GOT3 (cell line): ENCODE measurements around the gene PPP1R37.
A peak's percentile ranks its signal among the peaks of the same experiment; 100 is the strongest.

Experiments
- DNase-seq: peaks from one replicate; lab custom pipeline; 2025; ENCODE audit warnings: mixed read lengths; lab: John Stamatoyannopoulos, UW

Gene PPP1R37

DNA sequence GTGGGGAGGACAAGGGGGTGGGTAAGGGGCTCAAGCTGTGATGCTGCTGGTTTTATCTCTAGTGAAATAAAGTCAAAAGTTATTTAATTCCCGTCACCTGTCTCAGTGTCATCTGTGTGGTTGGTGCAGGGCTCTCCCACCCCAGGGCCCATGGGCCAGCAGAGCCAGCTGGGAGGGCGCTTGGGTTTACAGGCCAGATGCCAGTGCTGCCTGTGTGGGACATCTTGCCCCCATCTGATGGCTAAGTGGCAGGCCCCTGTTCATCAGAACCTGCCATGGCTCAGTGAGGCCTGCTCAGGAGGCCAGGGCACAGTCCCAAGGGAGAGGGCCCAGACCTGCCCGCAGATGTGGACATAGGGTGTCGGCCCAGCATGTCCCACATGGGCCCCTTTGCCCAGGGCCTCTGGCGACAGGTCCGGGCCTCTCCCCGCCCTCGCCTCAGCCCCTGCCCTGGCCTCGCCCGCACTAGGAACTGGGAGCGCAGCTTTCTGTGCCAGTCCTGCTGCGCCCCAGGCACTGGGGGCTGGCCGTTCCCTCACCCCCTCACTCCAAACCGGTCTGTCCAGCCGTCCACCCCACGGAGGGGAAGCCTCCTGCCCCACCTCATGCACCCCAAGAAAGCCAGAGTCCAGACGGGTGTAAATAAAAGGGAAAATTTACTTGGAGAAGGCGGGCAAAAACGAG is 22.0 kb upstream of the PPP1R37 start:
- no peak for DNase-seq

DNA sequence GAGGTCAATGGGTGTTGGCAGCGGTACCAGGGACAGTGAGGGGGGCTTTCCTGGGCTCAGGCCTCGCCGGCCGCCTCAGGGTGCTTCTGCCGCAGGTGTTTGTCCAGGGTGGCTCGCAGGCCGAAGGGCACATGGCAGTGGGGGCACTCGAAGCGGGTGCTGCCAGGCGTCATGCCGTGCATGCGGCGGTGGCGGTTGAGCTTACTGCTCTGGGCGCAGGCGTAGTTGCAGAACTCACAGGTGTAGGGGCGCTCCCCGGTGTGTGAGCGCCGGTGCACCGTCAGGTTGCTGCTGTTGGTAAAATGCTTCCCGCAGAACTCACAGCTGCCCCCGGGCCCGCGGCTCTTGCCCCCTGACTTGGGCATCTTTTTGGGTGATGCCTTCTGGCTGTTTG is 21.4 kb upstream of the PPP1R37 start:
- DNase-seq = no peak

DNA sequence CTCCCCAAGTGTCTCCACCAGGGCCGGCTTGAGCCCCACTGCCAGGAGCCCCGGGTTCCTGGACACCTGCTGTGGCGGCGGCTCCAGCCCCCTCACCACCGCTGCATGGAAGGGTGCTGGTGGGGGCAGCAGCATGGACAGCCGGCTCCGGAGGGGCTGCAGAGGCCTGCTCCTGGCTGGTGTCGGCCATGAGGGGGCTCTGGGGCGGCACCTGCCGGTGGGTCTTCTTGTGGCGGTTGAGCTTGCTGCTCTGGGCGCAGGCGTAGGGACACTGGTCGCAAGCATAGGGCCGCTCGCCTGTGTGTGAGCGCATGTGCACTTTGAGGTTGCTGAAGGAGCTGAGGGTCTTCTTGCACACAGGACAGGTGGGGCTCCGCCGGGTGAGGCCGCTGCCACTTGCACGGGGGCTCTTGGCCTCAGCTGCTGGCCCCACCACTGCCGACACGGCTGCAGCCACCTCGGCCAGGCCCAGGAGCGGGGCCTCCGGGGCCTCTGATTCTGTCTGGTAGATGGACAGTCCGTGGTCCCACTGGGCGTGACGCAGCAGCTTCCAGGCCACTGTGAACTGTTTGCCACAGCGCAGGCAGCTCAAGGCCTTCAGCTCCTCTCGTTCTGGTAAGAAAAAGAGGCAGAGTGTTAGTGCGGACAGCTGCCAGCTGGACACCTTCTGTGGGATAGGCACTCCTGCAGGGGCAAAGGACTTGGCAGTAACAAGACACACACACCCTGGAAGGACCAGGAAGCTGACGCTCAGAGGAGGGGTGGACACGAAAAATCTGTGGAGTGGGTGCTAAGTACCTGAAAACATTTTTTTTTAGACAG is 20.8 kb upstream of the PPP1R37 start:
- DNase-seq = no peak

DNA sequence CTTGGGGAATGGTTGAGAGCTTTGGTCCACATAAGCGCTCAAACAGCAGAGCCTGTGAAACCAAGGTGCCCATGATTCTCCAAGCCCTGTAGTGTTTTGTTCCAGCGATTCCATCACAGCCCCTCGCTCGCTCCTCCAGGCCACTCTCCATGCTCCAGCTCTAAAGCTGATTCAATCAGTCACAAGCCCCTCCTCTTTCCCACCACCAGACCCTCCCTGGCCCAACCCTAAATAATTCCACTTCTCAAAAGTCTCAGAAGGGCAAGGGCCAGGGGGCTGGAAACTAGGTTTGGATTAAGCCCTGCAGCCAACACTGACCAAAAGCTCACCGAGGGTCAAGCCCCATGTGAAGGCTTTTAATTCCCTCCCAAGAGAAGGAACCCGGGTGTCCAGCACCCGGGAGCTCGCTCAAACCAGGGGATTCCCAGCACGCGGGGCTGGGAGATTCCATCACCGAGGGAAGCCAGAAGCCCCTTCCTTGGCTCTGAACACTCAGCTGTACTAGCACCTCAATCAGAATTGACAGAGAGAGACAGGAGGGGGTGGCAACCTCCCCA is 18.2 kb upstream of the PPP1R37 start:
- no peak for DNase-seq

DNA sequence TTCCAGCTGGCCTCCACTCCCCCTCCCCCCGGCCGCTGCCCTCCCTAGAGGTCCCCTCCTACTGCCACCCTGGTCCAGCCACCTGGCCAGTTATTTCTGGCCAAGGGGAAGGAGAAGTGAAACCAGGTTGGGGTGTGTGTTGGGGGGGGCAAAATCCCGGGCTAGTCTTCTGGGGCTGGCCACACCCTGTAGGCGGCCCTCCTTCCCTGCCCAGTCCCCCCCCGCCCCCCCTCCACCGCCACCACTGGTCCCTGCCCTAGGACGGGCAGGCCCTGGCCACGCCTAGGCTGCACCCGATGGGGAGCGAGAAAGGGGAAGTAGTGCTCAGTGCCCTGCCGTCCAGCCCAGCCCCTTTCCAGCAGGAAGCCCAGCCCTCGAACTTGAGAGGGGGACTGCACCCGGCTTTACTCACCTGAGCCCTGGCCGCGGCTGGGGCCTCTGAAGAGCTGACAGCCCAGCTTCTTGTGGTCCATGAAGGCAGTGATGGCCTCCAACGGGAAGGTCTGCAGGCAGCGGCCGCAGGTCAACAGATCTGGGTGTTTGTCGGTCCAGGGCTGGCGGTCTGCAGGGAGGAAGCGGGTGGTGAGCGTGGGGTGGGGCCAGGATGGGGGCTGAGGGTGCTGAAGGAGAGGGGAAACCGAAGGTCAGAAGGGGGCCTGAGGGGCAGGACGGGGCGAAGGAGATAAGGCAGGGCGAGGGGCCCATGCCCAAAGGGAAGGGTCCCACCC is 17.5 kb upstream of the PPP1R37 start:
- DNase-seq = no peak

DNA sequence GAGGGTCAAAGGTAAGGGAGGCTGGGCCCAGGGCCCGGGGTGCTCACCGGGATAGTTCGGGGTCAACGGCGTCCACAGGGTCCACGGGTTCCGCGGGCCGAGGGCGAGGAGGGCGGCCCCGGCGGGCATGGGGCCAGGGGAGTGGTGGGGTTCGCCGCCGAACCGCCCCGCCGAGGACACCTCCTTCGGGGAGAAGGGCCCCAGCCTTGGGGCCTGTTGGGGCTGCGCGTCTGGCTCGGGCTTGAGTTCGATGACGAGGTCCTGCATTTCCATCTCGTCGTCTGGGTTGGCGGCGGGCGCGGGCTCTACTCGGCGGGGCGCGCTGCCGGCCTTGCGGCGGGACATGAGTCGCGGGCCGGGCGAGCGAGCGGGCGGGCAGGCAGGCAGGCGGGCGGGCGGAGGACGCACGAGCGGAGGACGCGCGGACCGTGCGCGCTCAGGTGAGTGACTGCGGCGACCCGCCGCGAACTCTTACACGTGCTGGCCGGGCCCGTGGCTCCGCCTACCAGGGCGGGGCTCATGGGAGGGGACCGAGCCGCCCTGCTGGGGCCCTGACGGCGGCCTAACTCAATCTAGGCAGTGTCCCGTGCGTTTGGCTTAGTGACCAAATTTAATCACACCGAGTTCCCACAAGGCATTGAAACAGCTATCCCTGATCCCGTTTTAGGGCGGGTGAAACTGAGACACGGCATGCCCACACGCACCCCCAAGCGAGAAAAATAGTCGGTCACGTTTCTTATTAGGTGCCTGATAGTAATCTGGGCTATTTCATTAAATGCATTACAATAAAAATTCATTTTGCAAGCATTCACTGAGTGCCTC is 16.7 kb upstream of the PPP1R37 start, which contains the start of gene ZNF296:
TSS of gene ZNF296 (minus strand) at position 450 of the 822 bp plus-strand sequence. CDS start at position 345, 105 bp downstream.
- no peak for DNase-seq

DNA sequence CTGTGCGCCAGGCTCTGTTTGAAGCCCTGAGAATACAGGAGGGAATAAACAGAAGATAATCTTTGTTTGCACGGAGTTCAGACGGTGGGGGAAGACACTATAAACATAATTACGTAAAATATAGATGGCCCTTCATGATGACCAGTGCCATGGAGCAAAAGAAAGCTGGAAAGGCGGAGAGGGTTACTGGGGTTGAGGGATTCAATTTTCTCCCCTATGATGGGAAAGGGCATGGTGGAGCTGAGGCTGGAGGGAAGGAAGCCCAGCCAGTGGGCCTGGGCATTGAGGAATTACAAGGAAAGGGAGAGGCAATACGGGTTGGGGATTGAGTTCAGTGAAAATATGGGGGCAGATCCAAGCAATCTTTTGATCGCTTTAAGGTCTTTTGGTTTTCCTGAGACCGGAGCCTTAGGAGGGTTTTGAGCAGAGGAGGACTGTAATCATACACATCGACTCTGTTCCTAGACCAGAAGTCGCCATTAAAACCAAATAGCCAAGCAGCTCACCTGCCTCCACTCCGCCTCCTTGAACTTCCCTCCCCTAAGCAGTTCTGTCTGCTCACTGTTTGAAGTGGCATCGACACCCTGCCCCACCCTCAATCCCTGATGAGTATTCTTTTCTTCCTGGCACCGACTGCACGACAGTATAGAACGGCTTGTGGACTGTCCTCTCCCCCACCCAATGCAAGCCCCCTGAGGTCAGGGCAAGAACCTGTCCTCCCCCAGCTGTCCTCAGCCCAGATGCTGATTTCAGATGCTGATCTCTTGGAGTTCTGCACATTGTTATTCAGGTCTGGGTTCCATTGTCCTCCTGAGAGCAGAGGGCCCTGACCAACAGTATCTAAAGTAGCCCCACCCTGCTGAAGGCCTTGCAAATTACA is 15.9 kb upstream of the PPP1R37 start:
- no peak for DNase-seq

DNA sequence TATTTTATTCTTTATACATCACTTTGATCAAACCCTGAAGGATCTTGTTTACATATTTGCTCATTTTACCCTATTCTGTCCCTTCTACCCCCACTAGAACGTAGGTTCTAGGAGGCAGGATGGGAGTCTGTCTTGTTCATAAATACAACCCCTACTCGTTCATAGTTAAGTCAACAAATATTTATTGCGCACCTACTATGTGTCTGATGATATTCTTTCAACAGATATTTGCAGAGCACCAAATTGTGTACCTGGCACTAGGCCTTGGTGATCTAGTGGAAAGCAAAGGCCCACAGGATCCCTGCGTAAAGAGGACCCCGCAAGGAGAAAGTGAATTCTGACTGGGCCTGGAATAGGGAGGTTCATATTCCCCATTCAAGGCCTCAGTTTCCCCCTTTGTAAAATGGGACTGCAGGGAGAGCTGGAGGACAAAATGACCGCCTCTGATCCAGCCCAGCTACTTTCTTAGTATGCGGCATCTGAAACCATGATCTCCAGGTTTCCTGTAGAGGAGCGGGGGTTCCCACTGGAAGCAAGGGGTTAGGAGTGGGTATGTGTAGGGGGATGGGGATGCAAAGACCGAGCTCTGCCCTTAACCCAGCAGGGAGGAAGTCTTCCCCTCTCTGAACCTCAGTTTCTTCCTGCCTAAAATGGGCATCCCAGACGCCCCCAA is 14.5 kb upstream of the PPP1R37 start:
- DNase-seq = no peak

DNA sequence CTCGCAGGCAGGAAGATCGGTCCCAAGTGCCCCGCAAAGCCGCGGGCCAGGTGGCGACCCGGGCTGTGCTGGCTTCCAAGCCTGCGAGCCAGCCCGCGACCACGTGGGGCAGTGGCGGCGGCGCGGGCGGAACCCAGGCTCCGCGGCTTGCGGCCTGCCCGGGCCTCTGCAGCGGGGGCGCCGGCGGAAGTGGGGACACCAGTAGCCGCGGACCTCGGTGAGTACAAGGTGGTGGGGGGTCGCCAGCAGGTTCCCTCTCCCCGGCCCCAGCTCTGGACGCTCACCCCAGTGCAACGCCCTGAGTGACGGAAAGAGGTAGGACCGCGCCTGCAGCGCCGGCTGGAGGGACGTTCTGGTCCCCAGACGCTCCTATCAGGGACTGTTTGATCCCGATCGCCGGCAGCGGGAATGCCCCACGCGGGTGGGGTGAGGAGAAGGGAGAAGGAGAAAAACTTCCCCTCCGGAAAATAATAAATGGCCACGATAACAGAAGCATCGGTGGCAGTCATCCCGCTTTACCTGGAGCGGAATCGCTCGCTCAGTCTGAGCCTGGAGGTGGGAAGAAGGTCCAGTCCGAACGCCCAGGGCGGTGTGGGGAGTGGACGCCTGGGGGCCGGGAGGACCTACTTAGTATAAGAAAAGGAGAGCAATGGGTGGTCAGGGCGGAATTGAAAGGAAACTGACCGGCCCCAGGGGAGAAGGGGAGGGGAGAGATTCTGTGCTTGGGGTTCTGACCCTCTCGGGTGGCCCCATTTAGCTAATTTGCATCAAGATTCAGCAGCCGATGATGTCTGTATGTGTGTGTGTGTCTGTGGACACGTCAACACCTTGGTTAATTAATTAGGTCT is 13.7 kb upstream of the PPP1R37 start, which contains the start of gene GEMIN7:
TSS of gene GEMIN7 (plus strand) at position 198 of the 848 bp plus-strand sequence. CDS start 10,855 bp downstream, outside the sequence.
- peak; percentile 68 for DNase-seq

DNA sequence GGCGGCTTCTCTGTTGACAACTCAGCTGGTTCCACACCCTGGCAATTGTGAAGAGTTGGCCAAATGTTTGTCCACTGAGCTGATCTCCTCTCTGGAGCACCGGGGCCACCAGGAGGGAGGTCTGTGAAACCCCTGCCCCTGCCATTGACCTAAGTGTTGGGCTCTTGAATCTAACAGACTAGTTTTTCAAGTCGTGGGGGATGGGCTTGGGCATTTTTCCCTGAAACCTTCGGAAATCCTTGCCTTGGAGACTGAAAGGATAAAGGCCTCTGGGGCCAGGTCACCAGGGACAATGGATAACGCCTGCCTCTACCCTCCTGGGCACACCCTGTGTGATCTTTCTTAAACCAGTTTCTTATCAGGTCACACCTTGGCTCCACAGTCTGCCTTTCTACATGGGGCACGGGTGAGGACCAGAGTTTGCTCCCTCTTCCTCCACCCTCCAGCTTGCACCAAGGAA is 13.0 kb upstream of the PPP1R37 start:
- DNase-seq = no peak

DNA sequence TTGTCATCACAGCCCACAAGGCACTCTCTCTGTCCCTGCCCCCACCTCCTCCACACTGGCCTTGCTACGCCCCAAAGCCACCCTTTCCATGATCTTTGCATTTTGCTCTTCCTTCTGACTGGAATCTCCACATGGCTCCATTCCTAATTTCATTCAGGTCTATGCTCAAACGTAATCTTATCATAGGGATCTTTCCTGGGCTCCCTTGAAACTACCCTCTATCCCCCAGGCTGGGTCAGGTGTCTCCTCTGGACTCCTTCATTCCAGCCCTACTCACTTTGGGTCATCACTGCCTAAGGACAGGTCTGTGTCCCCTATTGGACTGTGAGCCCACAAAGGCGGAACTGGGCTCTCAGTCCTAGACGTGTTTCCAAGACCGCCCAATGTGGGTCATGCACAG is 10.8 kb upstream of the PPP1R37 start:
- DNase-seq = no peak

DNA sequence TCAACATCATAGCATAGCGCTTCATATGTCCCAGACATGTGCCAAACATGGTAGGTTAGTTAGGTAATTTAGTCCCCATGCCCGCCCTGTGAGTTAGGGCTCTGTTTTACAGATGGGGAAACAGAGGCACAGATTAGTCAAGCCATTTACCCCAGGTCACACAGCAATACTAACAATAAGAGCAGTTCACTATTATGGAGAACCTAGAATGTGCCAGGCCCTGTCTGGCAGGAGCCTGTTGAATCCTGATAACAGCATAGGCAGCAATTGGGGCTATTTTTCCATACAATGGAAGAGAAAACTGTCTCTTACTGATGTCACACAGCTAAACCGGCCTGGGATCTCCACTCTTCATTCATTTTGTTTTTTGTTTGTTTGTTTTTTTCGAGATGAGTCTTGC is 6.5 kb upstream of the PPP1R37 start:
- no peak for DNase-seq

DNA sequence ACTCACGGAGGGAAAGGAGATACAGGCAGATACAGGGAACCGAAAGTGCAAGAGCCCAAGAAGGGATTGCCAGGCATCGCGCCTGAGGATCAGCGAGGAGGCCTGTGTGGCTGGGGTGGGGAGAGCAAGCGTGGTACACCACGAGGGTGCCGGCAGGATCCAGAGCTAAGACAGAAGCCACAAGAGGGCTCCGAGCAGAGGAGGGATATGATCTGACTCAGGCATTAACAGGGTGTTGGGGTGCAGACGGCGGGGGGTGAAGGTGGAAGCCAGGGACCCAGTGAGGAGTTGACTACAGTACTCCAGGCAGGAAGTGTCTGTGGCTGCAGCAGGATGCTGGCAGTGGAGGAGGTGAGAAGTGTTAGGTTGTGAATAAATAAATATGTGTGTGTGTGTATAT is 5.4 kb upstream of the PPP1R37 start:
- DNase-seq = no peak

DNA sequence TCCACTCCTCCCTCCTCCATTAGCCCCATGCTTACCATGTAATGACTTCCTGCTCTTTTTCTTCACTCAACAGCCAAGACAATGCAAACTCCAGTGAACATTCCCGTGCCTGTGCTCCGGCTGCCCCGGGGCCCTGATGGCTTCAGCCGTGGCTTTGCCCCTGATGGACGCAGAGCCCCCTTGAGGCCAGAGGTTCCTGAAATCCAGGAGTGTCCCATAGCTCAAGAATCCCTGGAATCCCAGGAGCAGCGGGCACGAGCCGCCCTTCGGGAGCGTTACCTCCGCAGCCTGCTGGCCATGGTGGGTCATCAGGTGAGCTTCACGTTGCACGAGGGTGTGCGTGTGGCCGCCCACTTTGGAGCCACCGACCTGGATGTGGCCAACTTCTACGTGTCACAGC is 2.9 kb upstream of the PPP1R37 start:
- no peak for DNase-seq

DNA sequence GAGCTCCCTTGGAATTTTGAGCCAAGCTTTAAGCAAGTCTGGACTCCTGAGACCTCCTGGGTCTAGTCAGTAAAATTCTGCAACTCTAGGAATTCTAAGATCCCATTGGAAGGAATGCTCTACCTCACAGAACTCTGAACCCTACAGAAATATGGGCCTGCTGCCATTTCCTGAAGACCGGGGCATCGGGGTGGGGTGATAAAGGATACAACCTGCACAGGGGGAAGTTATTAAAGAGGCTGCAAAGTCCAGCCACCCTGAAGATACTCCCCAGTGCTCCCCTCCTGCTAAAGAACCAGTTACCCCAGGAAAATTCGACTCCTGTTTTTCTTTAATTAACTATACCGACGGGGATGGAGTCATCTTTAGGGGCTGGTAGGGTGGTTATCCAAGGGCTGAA is 2.4 kb upstream of the PPP1R37 start:
- no peak for DNase-seq

DNA sequence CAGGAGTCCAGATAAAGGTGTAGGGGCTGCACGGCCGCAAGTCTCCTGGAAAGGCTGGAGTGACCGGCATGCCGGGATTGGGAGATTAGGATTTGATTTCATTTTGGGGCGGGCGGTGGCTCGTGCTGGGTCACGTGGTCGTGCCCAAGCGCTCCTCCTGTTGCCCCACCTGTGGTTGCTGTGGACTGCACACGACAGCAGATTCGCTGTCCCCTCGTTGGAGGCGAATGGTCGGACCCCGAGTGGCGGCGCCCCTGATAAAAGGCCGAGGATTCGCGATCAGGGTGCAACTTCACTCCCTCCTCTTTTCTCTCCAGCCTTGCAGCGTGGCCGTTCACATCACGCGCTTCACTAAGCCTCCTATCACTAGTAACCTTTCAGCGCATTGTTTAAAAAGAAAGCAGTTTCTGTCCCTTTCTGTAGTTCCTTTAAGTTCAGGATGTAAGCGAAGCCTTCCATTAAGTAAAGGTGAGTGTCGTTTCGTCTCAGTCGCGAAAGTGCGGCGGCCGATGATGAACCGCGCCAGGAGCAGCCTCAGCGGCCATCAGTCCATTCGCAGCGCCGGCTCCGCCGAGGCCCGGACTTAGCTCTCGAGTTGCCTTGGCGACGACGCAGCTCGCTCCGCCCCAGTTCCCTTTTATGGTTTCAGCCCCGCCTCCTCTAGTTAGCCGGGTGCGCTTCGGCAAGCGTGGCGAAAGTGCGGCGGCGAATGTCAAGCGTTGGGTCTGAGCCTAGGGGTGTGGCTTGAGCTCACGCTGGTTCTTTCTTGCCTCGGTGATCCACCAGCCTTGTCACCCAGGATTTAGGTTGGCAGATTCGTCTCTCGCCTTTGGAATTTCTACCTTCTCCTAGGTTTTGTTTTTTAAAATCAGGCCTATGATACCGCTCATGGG is 1.7 kb upstream of the PPP1R37 start:
- peak; percentile 94 for DNase-seq

DNA sequence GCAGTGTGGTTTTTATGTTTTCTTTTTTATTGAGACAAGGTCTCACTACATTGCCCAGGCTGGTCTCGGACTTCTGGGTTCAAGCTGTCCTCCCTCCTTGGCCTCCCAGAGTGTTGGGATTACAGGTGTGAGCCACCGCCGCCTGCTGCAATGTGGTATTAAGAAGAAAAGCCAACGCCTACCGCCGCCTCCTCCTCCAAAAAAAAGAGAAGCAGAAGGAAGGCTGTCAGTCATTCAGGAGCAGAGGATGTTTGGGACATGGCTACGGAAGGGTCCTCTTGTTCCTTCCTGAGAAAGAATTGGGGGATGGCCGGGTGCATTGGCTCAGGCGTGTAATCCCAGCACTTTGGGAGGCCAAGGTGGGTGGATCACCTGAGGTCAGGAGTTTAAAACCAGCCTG is 1.2 kb downstream of the PPP1R37 start:
- DNase-seq = no peak

DNA sequence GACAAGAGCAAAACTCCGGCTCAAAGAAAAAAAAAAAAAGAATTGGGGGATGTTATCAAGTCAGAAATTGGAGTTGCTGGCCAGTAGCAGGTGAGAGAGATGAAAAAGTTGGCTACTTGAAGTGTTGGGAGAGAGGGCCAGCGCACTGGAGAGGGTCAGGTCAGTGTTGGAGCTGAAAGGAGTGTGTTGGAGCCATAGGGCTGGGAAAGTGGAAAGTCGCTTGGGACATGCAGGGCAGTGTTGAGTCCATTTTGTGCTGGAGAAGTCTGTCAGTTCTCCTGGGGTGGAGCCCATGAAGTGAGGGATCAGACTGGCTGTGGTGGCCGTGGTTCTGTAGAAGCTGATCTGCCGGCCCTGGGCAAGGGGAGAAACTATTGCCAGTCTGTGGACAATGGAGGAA is 1.7 kb downstream of the PPP1R37 start:
- no peak for DNase-seq
